Measurements from ENCODE around the gene BAX. TPM values are rescaled to one million over a fixed set of nuclear protein-coding genes. Genes with fewer than 3 reads are reported as not detected.

Gene BAX
- total and polyA plus RNA-seq, 2 of the 13 experiments (the other 11 are each of a cell fraction or from before 2014, with no cell fraction given) = 139 to 176 TPM

- TF ChIP-seq CREBL2 (CRISPR knock-in tag; IDR thresholded peaks at IDR 0.05; ENCODE audit: borderline replicate concordance) (no peak), THAP11 (CRISPR knock-in tag; IDR thresholded peaks at IDR 0.05) (peak; percentile 18; the same call in 1 of the 2 replicates), AKAP8 (CRISPR knock-in tag; IDR thresholded peaks at IDR 0.05) (no peak), ATF2 (CRISPR knock-in tag; IDR thresholded peaks at IDR 0.05) (no peak), NFYC (CRISPR knock-in tag; IDR thresholded peaks at IDR 0.05) (no peak), ZNF558 (CRISPR knock-in tag; IDR thresholded peaks at IDR 0.05; ENCODE audit: borderline replicate concordance) (no peak), ZBTB10 (CRISPR knock-in tag; IDR thresholded peaks at IDR 0.05; ENCODE audit: borderline replicate concordance) (no peak), DMTF1 (CRISPR knock-in tag; IDR thresholded peaks at IDR 0.05) (no peak), RBM39 (IDR thresholded peaks at IDR 0.05; ENCODE audit: low read depth, low read length, poor library complexity, severe bottlenecking) (no peak), ARID4A (CRISPR knock-in tag; IDR thresholded peaks at IDR 0.05; ENCODE audit: borderline replicate concordance) (no peak), ZNF674 (CRISPR knock-in tag; IDR thresholded peaks at IDR 0.05; ENCODE audit: low read depth) (no peak), ZHX1 (CRISPR knock-in tag; IDR thresholded peaks at IDR 0.05; ENCODE audit: low read depth) (no peak), JDP2 (CRISPR knock-in tag; IDR thresholded peaks at IDR 0.05; ENCODE audit: borderline replicate concordance) (no peak), ZNF335 (CRISPR knock-in tag; IDR thresholded peaks at IDR 0.05) (no peak)
These were observed 8.0 kb upstream of the BAX start (continued) for GRCh38 chr19:48946463-48947257.
